HepG2 (cell line): ENCODE results near the gene SYT9. TPM values are rescaled to one million over a fixed set of nuclear protein-coding genes. Genes with fewer than 3 reads are reported as not detected.

ENCODE experiments used
- CREBL2 ChIP-seq: sonication (generic); formaldehyde crosslinking; IDR thresholded peaks from 2 replicates; pipeline ENCODE4 v1.8.1; 2023; ENCODE audit warnings: missing genetic modification reagents, mild to moderate bottlenecking, borderline replicate concordance
- IKZF5 ChIP-seq: IDR thresholded peaks from 2 replicates; pipeline ENCODE4 v1.6.1; 2018; ENCODE audit warnings: missing genetic modification reagents, mild to moderate bottlenecking, missing compliant biosample characterization
- MTA3 ChIP-seq: sonication (generic); formaldehyde crosslinking; IDR thresholded peaks from 2 replicates; pipeline ENCODE4 v1.4.0; 2020; ENCODE audit warnings: missing genetic modification reagents
- TBX2 ChIP-seq: sonication (generic); formaldehyde crosslinking; IDR thresholded peaks from 2 replicates; pipeline ENCODE4 v1.5.0; 2020; ENCODE audit warnings: missing genetic modification reagents, mild to moderate bottlenecking, borderline replicate concordance
- ZEB1 ChIP-seq: IDR thresholded peaks from 2 replicates; pipeline ENCODE4 v1.6.1; 2012; ENCODE audit warnings: mild to moderate bottlenecking, low read depth, inconsistent platforms; ENCODE audit not compliant: insufficient replicate concordance
- ZFP36L2 ChIP-seq: sonication (generic); formaldehyde crosslinking; IDR thresholded peaks from 2 replicates; pipeline ENCODE4 v1.4.0; 2020; ENCODE audit warnings: missing genetic modification reagents
- ZNF24 ChIP-seq: fragments of 450-650 bp; IDR thresholded peaks from 2 replicates; pipeline ENCODE4 v1.6.1; 2017; ENCODE audit warnings: antibody characterized with exemption, mild to moderate bottlenecking
- ZNF362 ChIP-seq: sonication (generic); formaldehyde crosslinking; IDR thresholded peaks from 2 replicates; pipeline ENCODE4 v1.4.0; 2020; ENCODE audit warnings: missing genetic modification reagents, mild to moderate bottlenecking, borderline replicate concordance
- ZUFSP ChIP-seq: sonication (generic); formaldehyde crosslinking; IDR thresholded peaks from 2 replicates; pipeline ENCODE4 v1.9.0; 2021; ENCODE audit warnings: missing genetic modification reagents, mild to moderate bottlenecking, borderline replicate concordance
- polyA plus RNA-seq, 8 experiments: library from polyadenylated mRNA; depleted of rRNA in 3 of 8; stranded (reverse) in 7 of 8; unstranded in 1 of 8; fragments of >200 nt; fragmentation: Illumina TruSeq in 4 of 8; extraction: Trizol in 4 of 8; gene quantifications; 2 replicates each; pipeline versions ENCODE4 v1.2.1 to v1.2.3, GENCODE V29; 2011 to 2016; ENCODE audit warnings: low read depth in 4 of 8, missing spikeins in 1 of 8, mixed read lengths in 1 of 8; ENCODE audit not compliant: insufficient read depth in 1 of 8
- total RNA-seq, 5 experiments: library from RNA; depleted of rRNA; stranded (reverse); fragments of >200 nt; fragmentation: Illumina TruSeq; extraction: Trizol; gene quantifications; 2 replicates each; pipeline ENCODE4 v1.2.3, GENCODE V29; 2016; ENCODE audit warnings: low read depth in 1 of 5
- TF ChIP-seq, protein P1 (sequence below): IDR thresholded peaks from 2 replicates; pipeline ENCODE4 v1.6.1; 2016; ENCODE audit warnings: missing compliant biosample characterization, missing genetic modification reagents, borderline replicate concordance

Gene SYT9
- total and polyA plus RNA-seq, 2 of the 13 experiments (the other 11 are each of a cell fraction or from before 2014, with no cell fraction given), result not detected

DNA sequence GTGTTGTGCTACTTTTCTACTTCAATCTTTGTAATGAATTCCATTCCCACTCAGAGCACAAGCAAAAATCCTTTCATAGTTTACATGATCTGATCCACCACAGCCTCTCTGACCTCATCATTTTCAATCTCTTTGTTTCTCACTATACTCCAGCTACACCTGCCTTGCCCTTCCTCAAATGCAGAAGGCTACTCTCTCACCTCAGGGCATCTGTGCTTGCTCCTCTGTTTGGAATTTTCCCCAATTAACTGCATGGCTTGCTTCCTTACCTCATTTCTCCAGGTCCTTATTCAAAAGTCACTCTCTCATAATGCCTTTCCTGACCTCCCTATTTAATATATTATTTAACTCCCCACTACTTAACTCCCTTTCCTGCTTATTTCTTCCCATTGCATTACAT, 133.0 kb downstream of the SYT9 start (continued):
- TF ChIP-seq, protein P1, sequence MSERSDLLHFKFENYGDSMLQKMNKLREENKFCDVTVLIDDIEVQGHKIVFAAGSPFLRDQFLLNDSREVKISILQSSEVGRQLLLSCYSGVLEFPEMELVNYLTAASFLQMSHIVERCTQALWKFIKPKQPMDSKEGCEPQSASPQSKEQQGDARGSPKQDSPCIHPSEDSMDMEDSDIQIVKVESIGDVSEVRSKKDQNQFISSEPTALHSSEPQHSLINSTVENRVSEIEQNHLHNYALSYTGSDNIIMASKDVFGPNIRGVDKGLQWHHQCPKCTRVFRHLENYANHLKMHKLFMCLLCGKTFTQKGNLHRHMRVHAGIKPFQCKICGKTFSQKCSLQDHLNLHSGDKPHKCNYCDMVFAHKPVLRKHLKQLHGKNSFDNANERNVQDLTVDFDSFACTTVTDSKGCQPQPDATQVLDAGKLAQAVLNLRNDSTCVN (CRISPR knock-in tag), result no peak
- TF ChIP-seq TBX2 (CRISPR knock-in tag) (no peak), IKZF5 (no peak), ZEB1 (no peak), ZFP36L2 (CRISPR knock-in tag) (no peak), CREBL2 (no peak), ZNF24 (no peak), ZNF362 (CRISPR knock-in tag) (no peak), MTA3 (no peak), ZUFSP (CRISPR knock-in tag) (no peak)
